ENCODE measurements around the gene MTHFD1L.

Gene MTHFD1L

DNA sequence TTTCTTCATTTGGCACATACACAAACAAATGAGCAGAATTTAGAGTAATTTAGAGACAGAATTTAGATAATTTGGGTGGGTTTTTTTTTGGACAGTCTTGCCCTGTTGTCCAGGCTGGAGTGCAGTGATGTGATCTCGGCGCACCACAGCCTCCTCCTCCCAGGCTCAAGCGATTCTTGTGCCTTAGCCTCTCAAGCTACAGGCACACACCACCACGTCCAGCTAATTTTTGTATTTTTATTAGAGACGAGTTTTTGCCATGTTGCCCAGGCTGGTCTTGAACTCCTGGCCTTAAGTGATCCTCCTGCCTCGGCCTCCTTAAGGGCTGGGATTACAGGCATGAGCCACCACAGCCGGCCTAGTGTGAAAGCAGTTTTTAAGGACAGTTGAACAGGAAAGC is 127.8 kb downstream of the MTHFD1L start:
- no peak for DNase-seq

- DNase-seq, result no peak
Observed at GRCh38 chr6:150994026-150994425, 128.5 kb downstream of the MTHFD1L start.

DNA sequence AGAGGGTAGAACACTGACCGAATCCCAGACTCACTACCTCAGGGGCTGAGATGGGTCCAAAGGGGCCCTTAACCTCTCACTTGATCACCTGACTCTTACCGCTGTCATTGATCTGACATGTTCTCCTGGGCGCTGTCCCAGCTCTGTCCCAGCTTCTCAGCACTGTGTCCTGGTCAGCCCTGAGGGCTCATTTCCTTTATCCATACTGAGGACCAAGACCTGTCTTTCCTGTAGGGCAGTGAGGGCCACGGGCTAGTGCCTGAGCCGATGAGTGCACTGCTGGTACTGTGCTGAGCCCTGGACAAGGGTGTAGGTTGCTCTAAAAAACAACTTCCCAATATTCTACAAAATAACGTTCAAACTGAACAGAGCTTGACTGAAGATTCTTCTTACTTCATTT is 131.5 kb downstream of the MTHFD1L start:
- DNase-seq, result no peak

GRCh38 chr6:150999107-150999506 is 133.6 kb downstream of the MTHFD1L start:
- no peak for DNase-seq

DNA sequence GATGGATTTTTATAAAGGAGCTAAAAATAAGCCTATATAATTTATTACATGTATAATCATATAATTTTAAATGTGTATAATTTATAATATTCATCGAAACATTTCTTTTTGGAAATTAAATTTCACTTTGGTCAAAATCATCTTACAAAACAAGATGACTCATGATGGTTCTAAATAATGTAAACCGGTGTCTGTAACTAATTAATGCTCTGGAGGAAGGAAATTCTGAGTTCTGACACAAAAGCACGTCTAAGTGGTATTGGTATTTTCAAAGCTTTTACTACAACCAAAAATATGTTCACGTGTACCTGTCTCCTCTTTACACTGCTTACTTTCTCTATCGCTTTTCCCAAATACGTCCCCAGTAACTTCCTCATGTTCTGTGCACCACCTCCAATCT is 134.1 kb downstream of the MTHFD1L start:
- DNase-seq, result no peak

DNA sequence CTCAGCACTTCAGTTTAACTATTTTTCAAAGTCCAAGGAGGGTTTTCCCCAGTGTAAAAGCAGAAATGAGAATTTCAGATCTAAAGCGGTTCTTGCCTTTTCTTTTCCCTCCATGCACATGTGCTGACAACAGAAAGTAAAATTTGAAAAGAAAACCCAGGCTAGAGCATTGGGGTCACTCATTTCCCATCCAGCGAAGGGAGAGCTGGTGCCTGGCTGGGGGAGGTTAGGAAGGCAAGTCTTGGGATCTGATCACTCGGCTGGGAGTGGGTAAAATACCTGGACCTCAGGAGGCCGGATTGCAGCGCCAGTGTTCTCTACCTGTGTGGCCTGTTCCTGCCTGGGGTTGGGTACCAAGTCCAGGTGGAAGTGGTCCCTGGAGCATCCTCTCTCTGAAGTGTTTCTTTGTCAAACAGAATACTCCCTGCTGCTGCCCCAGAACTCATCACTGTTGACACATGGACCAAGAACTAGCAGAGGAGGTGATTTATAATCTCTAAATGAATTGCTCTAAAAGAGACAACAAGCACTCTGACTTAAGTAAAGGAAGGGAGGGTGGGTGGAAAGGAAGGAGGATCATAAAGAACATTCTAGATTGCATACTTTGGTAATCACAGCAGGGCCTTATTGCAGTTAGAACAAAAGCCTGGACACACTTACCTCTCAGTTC is 136.0 kb downstream of the MTHFD1L start:
- DNase-seq, result no peak

- DNase-seq, result no peak
Observed at GRCh38 chr6:151002057-151002450, 136.6 kb downstream of the MTHFD1L start.

DNA sequence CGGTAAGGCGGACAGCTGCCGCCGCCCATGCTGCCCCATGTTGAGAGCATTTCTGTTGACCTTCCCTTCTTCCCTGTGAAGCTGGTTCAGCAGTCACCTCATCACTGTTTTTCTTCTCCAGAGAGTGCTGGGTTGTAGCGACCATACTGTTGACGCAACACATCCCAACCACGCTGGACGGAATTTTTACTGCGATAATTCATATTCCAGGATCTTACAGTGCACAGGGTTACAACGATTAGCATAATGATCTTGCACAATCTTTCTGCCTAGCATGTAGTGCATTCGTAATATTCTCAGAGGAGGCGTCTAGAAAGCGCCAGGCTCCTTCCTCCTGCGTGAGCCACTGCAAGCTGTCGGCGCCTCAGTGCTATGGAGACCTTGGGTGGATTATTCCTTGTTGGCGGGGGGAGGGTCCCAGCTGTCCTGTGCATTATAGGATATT is 137.0 kb downstream of the MTHFD1L start:
- DNase-seq, result no peak

- no peak for DNase-seq
Observed at GRCh38 chr6:151004383-151005024, 139.0 kb downstream of the MTHFD1L start.

- DNase-seq, result no peak
Observed at GRCh38 chr6:151005164-151005563, 139.7 kb downstream of the MTHFD1L start.

GRCh38 chr6:151005896-151006632 is 140.6 kb downstream of the MTHFD1L start:
- DNase-seq, result no peak

- DNase-seq, result no peak
Observed at GRCh38 chr6:151007076-151007475, 141.6 kb downstream of the MTHFD1L start.

DNA sequence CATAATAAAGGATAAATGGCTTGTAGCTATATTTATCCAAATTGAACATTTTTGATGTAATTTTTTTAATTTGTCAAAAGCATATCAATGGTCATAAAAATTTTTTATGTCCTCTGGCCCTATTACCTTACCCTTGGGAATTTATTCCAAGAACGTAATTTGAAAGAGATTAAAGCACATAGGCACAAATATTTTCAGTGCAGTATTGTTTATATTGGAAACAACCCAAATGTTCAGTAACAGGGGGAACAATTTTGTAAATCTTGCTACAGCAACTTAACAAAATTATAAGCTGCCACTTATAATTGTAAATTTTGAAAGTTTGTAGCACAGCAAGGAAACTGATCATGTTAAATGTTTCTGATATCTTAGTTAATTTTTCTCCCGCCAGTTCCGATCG is 142.4 kb downstream of the MTHFD1L start:
- no peak for DNase-seq

DNA sequence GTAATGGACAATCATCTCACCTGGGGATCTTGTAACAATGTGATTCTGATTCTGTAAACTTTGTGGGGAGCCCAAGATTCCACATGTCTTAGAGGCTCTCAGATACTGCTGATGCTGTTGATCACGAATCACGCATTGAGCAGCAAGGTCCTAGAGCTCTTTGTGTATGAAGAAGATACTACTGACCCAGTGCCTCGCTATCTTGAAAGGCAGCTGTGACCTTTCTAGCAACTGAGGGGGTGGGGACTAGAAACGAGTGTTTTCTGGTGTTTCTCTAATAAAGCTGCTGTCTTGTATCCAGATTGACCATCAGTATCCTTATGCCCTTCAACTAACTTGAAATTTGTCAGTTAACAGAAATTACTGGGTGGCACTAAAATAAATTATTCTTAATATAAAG is 142.9 kb downstream of the MTHFD1L start:
- no peak for DNase-seq

DNA sequence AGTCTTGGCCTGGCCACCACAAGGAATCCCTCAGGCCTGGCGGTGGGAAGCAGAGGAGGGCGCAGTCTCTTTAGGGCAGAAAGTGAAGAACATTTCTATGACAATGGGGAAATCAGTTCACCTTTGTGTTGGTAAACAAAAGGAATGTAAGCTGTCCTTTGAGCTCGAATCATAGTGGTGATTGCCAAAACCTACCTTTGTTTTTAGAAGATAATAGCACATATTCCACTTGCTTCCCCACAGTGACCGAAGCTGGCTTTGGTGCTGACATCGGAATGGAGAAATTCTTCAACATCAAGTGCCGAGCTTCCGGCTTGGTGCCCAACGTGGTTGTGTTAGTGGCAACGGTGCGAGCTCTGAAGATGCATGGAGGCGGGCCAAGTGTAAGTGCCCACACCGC is 144.1 kb downstream of the MTHFD1L start:
- DNase-seq, result no peak

DNA sequence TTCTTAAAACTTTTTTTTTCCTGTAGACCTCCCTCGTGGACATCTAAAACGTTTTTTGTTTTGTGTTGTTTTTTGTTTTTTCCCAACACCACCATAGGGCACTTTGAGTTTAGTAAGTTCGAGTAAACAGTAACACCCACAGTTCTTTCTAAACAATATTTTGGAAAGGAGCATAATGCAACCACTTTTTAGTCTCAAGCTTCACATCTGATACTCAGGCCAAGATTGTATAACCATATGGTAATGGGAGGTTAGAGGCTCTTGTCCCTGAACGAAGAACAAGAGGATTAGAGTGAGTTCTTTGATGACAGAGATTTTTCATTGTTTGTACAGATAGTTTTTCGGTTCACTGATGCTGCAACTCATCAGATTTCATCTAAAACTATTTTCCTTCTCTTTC is 144.6 kb downstream of the MTHFD1L start:
- DNase-seq, result no peak

- DNase-seq, result no peak
Observed at GRCh38 chr6:151012321-151013294, 147.1 kb downstream of the MTHFD1L start.

GRCh38 chr6:151014404-151015100 is 149.1 kb downstream of the MTHFD1L start:
- DNase-seq, result peak; percentile 66

GRCh38 chr6:151015101-151015700 is 149.7 kb downstream of the MTHFD1L start:
- no peak for DNase-seq

GRCh38 chr6:151016107-151016506 is 150.6 kb downstream of the MTHFD1L start:
- no peak for DNase-seq

- DNase-seq, result no peak
Observed at GRCh38 chr6:151018046-151018445, 152.5 kb downstream of the MTHFD1L start.
